HG03135 (cell line): ENCODE results near the gene ACTR1B.
A peak's percentile ranks its signal among the peaks of the same experiment; 100 is the strongest.
"Not testable (repeated sequence)": the region's sequence is repeated elsewhere in the genome, so short reads cannot be mapped to it uniquely, and the experiment has no call there.

Source experiments
- ATAC-seq: cut with Tn5 transposase; IDR thresholded peaks from one replicate; pipeline ENCODE4 v1.9.1; 2021; ENCODE audit warnings: mild to moderate bottlenecking, moderate library complexity; ENCODE audit not compliant: unreplicated experiment

ACTR1B gene

DNA sequence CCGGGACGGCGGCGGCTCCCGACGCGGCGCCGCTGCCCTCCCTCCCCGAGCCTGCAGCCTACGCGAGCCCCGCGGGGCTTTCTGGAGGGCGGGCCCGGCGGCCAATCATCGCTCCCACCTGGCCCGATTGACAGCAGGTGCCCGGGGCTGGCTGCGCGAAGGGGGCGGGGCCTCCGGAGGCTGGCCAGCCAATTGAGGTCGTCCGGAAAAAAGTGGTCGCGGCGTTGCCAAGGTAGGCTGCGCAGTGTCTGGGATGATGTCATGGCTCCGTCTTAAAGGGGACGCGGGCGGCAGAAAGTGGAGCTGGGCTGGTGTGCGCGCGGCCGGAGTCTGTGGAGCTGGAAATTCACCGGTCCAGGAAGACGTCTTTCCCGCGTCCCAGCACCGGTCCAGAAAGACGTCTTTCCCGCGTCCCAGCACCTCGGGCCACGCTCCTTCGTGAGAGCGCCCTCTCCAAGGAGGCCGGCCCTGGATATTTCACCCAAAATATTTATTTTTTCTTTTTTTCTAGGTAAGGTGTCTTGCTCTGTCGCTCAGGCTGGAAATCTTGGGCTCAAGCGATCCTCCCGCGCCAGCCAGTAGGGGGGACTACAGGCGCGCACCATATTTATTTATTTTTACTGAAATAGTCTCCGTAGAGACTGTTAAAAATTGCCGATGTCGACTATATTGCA is at the start of gene ACTR1B:
TSS of gene ACTR1B (minus strand) at position 83 of the 674 bp plus-strand sequence. CDS start 154 bp downstream, outside the sequence.
- ATAC-seq = peak; percentile 85

GRCh38 chr2:97712693-97713295 is 49.0 kb upstream of the ACTR1B start:
- no peak for ATAC-seq

GRCh38 chr2:97712175-97712574 is 48.3 kb upstream of the ACTR1B start:
- ATAC-seq = not testable (repeated sequence)

DNA sequence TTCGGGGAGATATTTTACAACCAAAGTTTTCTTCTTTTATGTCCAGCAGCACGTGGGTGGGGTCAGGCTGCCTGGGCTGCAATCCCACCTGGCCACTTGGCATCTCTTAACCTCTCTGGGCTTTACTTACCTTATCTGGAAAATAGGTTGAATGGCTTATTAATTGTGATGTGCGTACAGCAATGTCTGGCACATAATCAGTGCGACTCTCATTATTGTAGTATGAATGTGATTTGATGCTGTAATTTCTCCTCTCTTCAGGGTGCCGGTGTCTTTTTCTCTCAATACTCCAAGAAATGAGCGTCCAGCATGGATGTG is 47.5 kb upstream of the ACTR1B start:
- ATAC-seq = no peak

DNA sequence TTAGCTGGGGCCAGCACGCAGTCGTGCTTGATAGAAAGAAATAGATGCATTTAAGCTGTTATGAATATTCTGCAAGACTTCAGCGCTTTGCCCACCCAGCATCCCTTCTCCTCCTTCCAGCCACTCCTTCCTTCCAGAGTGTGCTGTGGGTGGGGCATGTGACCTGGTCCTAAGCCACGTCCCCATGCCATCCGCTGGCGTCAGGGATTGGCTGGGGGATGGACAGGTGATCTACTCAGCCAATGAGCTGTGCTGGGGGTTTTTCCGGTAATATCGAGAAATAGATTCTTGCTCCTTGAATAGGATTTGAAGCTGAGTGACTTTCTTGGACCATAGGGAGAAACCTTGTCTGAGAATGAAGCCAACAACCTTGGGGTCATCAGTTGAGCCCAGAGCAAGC is 44.8 kb upstream of the ACTR1B start:
- ATAC-seq = no peak

GRCh38 chr2:97708048-97708380 is 44.2 kb upstream of the ACTR1B start:
- ATAC-seq = no peak

DNA sequence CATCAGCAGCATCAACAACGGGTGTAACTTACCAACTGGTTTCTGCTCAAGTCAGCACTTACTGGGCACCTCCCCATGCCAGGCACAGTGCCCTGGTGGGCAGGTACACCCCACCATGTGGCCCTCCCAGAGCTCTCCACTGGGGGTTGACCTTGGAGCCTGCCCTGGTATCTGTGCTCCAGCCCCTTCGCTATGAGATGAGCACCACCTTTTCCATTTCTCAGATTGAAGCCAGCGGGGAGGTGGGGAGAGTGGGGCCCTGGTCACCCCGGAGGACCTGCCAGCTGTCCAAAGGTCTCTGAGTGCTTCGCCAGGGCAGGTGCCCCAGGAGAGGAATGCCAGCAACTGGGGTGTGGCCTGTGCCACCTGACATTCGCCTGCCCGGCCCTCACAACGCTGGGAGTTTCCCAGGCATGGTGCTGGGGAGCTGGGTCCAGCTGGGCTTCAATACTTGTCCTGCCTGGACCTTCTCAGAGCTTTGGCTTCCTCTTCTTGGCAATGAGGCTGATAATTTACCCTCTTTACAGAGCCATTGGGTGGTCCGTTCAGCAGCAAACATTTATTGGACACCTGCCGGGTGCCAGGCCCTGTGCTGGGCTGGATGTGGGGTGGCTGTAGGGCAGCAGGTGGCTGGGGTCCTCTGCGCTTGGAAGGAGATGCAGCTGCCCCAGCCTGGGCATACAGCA is 43.7 kb upstream of the ACTR1B start:
- ATAC-seq = no peak

DNA sequence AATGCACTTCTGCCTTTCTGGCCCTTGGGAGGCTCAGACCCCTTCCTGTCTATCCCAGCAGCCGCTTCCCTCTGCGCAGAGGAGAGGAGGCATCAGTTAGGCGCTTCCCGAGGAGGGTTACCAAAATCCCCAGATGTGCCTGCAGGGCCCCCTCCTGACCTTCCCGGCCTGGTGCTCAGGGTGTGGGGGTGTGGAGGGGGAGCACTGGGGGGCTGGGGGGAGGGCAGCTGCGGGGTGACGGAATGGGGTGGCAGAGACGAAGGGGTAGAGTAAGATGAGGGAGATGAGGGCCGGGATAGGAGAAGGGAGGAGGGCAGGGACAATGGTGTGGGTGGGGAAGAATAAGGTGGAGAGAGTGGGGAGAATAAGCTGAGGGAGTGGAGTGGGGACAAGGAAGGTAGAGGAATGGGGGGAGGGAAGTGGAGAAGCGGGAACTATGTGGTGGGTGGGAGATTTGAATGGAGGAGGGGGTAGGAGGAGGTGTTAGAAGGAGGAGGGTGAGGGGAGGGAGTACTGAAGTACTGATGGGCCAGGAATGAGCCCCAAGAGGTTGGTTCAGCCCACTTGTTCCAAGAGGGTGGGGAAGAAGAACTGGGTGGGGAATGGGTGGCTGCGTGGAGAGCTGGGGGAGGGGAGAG is 43.0 kb upstream of the ACTR1B start:
- no peak for ATAC-seq

DNA sequence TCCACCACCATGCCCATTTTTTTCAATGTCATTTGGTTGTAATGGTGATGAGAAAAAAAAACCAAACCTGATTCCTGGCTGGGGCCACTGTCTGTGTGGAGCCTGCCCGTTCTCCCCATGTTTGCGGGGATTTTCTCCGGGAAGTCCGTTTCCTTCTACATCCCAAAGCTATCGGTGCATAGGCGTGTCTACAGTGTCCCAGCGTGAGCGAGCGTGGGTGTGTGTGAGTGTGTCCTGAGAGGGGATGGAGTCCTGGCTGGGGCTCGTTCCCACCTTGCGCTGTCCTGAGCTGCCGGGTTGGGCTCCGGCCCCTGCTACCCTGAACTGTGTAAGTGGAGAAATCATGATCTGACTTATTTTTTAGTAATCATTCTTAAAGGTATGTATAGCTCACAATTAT is 42.3 kb upstream of the ACTR1B start:
- ATAC-seq = no peak

DNA sequence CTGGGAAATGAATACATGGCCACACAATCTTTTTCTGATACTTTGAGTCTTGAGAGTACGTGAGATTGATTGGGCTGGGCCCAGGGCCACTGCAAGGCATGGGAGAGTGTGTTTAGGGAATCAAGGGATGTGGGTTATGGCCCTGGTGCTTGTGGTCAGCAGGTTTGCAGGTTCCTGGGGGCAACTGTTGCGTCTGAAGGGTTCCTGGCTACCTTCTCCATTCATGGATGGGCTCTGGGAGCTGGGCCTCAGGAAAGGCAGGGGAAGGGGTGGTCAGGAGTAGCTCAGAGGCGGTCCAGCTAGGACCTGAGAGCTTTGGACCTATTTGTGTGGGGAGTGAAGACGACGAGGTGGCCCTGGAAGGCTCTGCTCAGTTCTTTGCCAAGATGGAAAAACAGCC is 41.1 kb upstream of the ACTR1B start:
- no peak for ATAC-seq

- no peak for ATAC-seq
Observed at GRCh38 chr2:97703741-97704140, 39.9 kb upstream of the ACTR1B start.

DNA sequence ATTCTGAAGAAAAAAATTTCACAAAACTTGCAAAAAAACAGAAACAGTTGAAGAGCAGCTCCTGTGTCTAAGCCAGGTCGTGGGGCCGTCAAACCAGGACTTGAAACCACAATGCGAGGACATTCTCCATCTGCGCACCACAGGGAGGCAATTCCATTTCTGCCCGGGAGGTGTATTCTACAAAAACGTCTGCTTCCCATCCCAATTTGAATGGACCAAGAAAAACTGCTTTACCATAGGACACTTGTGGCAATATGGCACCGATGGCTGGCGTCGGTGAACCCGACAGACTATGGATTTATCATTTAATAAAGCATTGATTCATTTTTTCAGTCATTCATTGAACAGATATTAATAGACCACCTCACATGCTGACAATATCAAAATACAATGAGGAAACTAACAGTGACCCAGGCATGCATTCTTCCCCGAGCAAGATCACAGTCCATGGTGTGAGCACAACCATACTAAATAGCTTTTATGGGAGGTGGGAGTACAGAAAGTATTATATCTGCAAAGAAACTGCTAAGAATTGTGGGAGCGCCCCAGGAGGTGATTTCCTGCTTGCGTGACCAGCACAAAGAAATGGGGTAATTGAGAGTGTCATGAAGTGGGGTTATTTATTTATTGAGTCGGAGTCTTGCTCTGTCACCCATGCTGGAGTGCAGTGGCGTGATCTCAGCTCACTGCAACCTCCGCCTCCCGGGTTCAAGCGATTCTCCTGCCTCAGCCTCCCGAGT is 39.1 kb upstream of the ACTR1B start:
- no peak for ATAC-seq

DNA sequence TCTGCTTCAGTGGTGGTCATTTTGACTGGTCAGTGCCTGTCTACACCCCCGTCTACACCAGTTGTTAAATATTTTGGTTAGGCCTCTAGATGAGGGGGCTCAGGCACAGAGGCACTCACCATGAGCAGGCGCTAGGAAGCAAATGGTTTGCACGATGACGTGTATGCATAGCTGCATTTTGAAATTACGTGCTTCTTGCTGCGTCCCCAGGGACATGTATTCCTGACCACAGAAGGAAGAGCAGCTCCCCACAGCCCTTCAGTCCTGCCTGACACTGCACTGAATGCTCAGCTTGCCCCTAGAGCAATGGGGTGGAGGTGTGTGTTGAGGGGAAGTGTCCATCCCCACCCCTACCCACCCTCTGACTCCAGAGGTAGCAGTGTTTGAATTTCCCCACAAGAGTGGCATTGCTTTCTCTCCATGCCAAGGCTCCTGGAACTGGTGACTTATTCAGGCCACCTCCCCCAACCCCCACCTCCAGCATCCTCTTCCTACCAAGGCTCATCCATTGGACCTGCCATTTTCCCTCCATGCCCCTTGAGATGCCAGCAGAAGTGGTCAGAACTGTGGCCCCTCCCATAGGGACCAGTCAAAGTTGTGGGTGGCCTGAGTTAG is 38.1 kb upstream of the ACTR1B start:
- no peak for ATAC-seq

DNA sequence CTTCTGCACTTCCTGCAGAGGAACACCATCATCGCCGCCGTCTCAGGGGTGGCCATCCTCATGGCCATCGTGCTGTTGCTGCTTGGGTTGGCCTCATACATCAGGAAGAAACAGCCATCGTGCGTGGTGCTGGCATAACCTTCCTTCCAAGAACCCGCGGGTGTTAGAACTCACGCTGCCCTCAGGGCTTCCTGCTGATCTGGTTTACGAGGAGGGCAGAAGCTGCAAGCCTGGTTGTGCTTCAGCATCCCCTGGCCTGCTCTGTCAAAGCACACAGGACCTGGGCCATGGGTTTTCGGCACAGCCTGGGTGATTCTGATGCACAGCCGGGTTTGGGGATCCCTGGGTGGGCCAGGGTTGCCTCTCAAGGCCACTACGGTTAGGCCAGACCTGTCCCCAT is 37.3 kb upstream of the ACTR1B start:
- ATAC-seq = no peak

- peak; percentile 64 for ATAC-seq
Observed at GRCh38 chr2:97699765-97700444, 36.1 kb upstream of the ACTR1B start.

DNA sequence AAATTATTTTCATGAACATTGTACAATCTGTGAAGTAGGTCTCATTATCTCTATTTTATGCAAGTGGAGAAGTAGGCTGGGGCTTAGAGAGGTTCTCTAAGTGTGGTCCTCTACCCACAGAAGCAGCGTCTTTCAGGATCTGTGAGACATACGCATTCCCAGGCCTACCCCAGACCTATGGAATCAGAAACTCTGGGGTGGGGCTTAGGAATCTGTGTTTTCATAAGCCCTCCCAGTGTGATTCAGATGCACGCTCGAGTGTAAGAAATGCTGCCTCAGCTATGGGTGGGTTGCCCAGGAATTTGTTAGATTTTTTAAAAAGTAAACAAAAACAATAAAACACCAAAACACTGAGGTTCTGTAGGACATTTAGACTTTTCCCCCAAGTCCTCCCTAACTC is 34.7 kb upstream of the ACTR1B start:
- ATAC-seq = no peak

GRCh38 chr2:97697252-97698235 is 33.7 kb upstream of the ACTR1B start:
- no peak for ATAC-seq

- ATAC-seq = no peak
Observed at GRCh38 chr2:97695744-97696143, 31.9 kb upstream of the ACTR1B start.

DNA sequence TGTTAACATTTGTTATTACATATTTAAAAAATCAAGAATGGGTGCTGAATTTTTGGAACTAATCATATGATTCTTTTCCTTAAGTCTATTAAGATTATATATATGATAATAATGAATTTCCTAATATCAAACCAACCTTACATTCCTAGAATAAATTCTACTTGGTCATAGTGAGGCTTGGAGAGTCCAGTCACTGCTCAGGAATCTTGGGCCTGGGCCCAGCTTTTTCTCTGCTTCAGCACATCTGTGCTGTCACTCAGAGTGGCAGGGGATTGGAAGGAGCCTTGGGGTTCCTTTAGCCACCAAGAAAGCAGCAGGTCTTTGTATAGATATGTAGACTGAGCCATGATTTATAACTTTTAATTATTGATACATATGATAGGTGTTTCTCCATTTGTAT is 29.6 kb upstream of the ACTR1B start:
- no peak for ATAC-seq
